Gastroesophageal sphincter (tissue), 4 donors: ENCODE data around the gene UMOD. TPM values are rescaled to one million over a fixed set of nuclear protein-coding genes. Genes with fewer than 3 reads are reported as not detected.

Source experiments
- ATAC-seq: fragments of 150-250 bp; one replicate; pipeline ENCODE4 v1.9.1; 2016; ENCODE audit warnings: mild to moderate bottlenecking, moderate library complexity
- H3K27ac ChIP-seq, 4 donors: fragments of 200-600 bp; sonication (generic) in 3 of 4; 1 replicate in 3 of 4; 2 replicates in 1 of 4; pipeline ENCODE4 v1.5.1; 2016 to 2019
- H3K27me3 ChIP-seq: fragments of 200-600 bp; sonication (generic); one replicate; pipeline ENCODE4 v1.5.1; 2019
- H3K36me3 ChIP-seq, 2 donors: fragments of 200-600 bp; sonication (generic); one replicate each; pipeline ENCODE4 v1.5.1; 2019; ENCODE audit warnings: control low read depth in 1 of 2
- H3K4me1 ChIP-seq, 3 donors: fragments of 200-600 bp; sonication (generic); 1 replicate in 2 of 3; 2 replicates in 1 of 3; pipeline ENCODE4 v1.5.1; 2016 to 2019; ENCODE audit warnings: control low read depth in 2 of 3
- H3K4me3 ChIP-seq, 2 donors: fragments of 200-600 bp; sonication (generic); one replicate each; pipeline ENCODE4 v1.5.1; 2019; ENCODE audit warnings: mild to moderate bottlenecking in 1 of 2, moderate library complexity in 1 of 2
- H3K9me3 ChIP-seq, 3 donors: fragments of 200-600 bp; sonication (generic); one replicate each; pipeline ENCODE4 v1.5.1; 2017 to 2019; ENCODE audit warnings: control low read depth in 2 of 3
- CTCF ChIP-seq, 4 experiments: fragments of 200-600 bp in 2 of 4; fragments of 450-650 bp in 2 of 4; sonication (generic) in 1 of 4; IDR thresholded peaks; one replicate each; pipeline ENCODE4 v1.5.1; 2017 to 2019; ENCODE audit warnings: antibody characterized with exemption in 4 of 4, mild to moderate bottlenecking in 2 of 4, moderate library complexity in 2 of 4
- EP300 ChIP-seq: sonication (generic); formaldehyde crosslinking; IDR thresholded peaks from one replicate; pipeline ENCODE4 v1.6.1; 2017; ENCODE audit warnings: antibody characterized with exemption, mild to moderate bottlenecking
- POLR2A ChIP-seq, 2 donors: fragments of 450-650 bp; IDR thresholded peaks; one replicate each; pipeline ENCODE4 v1.6.1; 2017; ENCODE audit warnings: antibody characterized with exemption in 2 of 2, mild to moderate bottlenecking in 2 of 2, moderate library complexity in 1 of 2
- POLR2AphosphoS5 ChIP-seq: sonication (generic); formaldehyde crosslinking; IDR thresholded peaks from one replicate; pipeline ENCODE4 v1.6.1; 2017; ENCODE audit warnings: antibody characterized with exemption
- WGBS, 2 donors: methylation state at CpG; one replicate each; pipeline ENCODE4 v1.1.5; 2018; ENCODE audit warnings: low coverage in 1 of 2; 5-methylcytosine and 5-hydroxymethylcytosine counted together
- total RNA-seq, 4 donors: library from RNA; depleted of rRNA; stranded (reverse); fragments of >200 nt; gene quantifications; one replicate each; pipeline ENCODE4 v1.1.0, GENCODE V29; 2016

Gene UMOD
- total RNA-seq, 4 donors from 2014 or later = not detected

- TF ChIP-seq EP300 = no peak
- TF ChIP-seq POLR2A (IDR thresholded peaks at IDR 0.05) = no peak
- TF ChIP-seq POLR2AphosphoS5 = no peak
- no peak for TF ChIP-seq CTCF (IDR thresholded peaks at IDR 0.05)
- no peak for ATAC-seq
- no peak within 1 kb of the TSS for H3K4me3 ChIP-seq
- no peak within 1 kb of the TSS for H3K27ac ChIP-seq
- no peaks in the 10 kb centered on the region for H3K4me1 ChIP-seq
- 42 to 79% methylated on average over 5 to 6 of the region's 7 CpGs for WGBS, 2 donors
- peaks cover 19% of the 10 kb centered on the region for H3K27me3 ChIP-seq
- H3K9me3 ChIP-seq = no peaks in the 10 kb centered on the region
- H3K36me3 ChIP-seq = no peaks in the 10 kb centered on the region
Measured at GRCh38 chr16:20327444-20328041, 25.0 kb downstream of the UMOD start, which contains the start of gene GP2. Gene GP2, minus strand, starts transcription at chr16:20327513. Its CDS starts 1,082 bp downstream, at chr16:20326431.

GRCh38 chr16:20326321-20326720 is 26.2 kb downstream of the UMOD start:
- no peak overlapping the region for H3K27ac ChIP-seq
- no peaks in the 10 kb centered on the region for H3K9me3 ChIP-seq
- H3K36me3 ChIP-seq = no peaks in the 10 kb centered on the region
- no peak for ATAC-seq
- TF ChIP-seq POLR2AphosphoS5 = no peak
- no peak for TF ChIP-seq EP300
- no peak for TF ChIP-seq POLR2A (IDR thresholded peaks at IDR 0.05)
- no peak for TF ChIP-seq CTCF (IDR thresholded peaks at IDR 0.05)
- H3K4me3 ChIP-seq = no peak overlapping the region
- no peaks in the 10 kb centered on the region for H3K4me1 ChIP-seq
- peaks cover 20% of the 10 kb centered on the region for H3K27me3 ChIP-seq
- 69% methylated on average over 3 of the region's 3 CpGs; no CpG with 5 or more reads in 1 of the 2 donors for WGBS, 2 donors

GRCh38 chr16:20325005-20325404 is 27.5 kb downstream of the UMOD start:
- no peaks in the 10 kb centered on the region for H3K36me3 ChIP-seq
- no peak for ATAC-seq
- no peak overlapping the region for H3K4me3 ChIP-seq
- no peak overlapping the region for H3K27ac ChIP-seq
- TF ChIP-seq CTCF (IDR thresholded peaks at IDR 0.05) = no peak
- H3K9me3 ChIP-seq = no peaks in the 10 kb centered on the region
- WGBS, 2 donors = 86 to 88% methylated on average over 2 to 3 of the region's 3 CpGs
- peaks cover 25% of the 10 kb centered on the region for H3K27me3 ChIP-seq
- H3K4me1 ChIP-seq = no peaks in the 10 kb centered on the region

GRCh38 chr16:20323591-20324117 is 28.9 kb downstream of the UMOD start:
- Histone ChIP-seq H3K4me3 (no peak overlapping the region), H3K9me3 (no peaks in the 10 kb centered on the region), H3K27ac (no peak overlapping the region), H3K4me1 (no peaks in the 10 kb centered on the region), H3K36me3 (no peaks in the 10 kb centered on the region), H3K27me3 (peaks cover 25% of the 10 kb centered on the region)
- TF ChIP-seq EP300 = no peak
- no peak for TF ChIP-seq POLR2A (IDR thresholded peaks at IDR 0.05)
- TF ChIP-seq CTCF (IDR thresholded peaks at IDR 0.05) = no peak
- TF ChIP-seq POLR2AphosphoS5 = no peak
- ATAC-seq = no peak
- WGBS, 2 donors = 25 to 33% methylated on average over 1 of the region's 9 CpGs

GRCh38 chr16:20322696-20323095 is 29.8 kb downstream of the UMOD start:
- no peak overlapping the region for H3K27ac ChIP-seq
- no CpG with 5 or more reads among the region's 4 CpGs for WGBS, 2 donors
- H3K36me3 ChIP-seq = no peaks in the 10 kb centered on the region
- H3K4me1 ChIP-seq = no peaks in the 10 kb centered on the region
- H3K27me3 ChIP-seq = peaks cover 25% of the 10 kb centered on the region
- H3K9me3 ChIP-seq = no peaks in the 10 kb centered on the region
- no peak for ATAC-seq
- TF ChIP-seq EP300 = no peak
- TF ChIP-seq POLR2A (IDR thresholded peaks at IDR 0.05) = no peak
- TF ChIP-seq POLR2AphosphoS5 = no peak
- no peak for TF ChIP-seq CTCF (IDR thresholded peaks at IDR 0.05)
- H3K4me3 ChIP-seq = no peak overlapping the region
